ENCODE data around the gene ISYNA1.
A peak's percentile ranks its signal among the peaks of the same experiment; 100 is the strongest.

ISYNA1 gene

DNA sequence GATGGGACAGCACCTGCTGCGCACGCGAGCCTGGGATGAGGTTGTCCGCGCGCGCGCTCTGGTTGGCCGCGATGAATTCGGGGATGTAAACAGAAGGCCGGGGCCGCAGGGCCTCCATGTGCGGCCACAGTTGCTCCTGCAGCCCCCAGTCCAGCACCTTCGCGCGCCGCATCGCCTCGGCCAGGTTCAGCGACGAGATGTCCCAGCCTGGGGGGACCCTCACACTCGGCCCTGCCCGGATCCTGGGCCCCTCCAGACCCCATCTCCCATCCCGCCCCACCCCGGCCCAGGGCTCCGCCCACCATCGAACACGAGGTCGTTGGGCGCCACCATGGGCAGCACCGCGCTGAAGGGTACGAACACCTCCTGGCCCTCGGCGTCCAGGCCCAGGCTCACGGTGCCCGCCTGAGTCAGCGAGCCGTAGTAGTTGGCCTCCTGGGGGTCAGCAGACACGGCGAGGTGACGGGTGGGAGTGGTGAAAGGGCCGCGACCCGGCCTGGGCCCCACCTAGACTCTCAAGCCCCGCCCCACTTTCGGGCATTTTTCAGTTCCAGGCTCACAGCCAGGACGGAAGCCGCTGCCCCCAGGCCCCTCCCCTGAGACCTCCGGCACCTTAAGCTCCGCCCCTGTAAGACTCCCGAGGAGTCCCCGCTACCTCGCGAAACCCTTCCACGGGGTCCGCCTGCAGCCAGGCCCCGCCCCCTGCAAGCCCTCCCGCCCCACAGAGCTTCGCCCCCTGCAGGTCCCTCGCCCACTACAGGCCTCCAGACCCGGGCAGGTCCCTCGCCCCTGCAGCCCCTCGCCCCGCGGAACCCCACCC, 1.1 kb downstream of the ISYNA1 start:
- peak overlapping the region; percentile 54 for H3K4me3 ChIP-seq (ENCODE audit: control insufficient read depth, low read depth, low read length)
- no peak for DNase-seq (ENCODE audit: low read depth)
- TF ChIP-seq CTCF (IDR thresholded peaks at IDR 0.05; ENCODE audit: control insufficient read depth, insufficient read depth, low read depth, low read length, missing control alignments), result no peak

DNA sequence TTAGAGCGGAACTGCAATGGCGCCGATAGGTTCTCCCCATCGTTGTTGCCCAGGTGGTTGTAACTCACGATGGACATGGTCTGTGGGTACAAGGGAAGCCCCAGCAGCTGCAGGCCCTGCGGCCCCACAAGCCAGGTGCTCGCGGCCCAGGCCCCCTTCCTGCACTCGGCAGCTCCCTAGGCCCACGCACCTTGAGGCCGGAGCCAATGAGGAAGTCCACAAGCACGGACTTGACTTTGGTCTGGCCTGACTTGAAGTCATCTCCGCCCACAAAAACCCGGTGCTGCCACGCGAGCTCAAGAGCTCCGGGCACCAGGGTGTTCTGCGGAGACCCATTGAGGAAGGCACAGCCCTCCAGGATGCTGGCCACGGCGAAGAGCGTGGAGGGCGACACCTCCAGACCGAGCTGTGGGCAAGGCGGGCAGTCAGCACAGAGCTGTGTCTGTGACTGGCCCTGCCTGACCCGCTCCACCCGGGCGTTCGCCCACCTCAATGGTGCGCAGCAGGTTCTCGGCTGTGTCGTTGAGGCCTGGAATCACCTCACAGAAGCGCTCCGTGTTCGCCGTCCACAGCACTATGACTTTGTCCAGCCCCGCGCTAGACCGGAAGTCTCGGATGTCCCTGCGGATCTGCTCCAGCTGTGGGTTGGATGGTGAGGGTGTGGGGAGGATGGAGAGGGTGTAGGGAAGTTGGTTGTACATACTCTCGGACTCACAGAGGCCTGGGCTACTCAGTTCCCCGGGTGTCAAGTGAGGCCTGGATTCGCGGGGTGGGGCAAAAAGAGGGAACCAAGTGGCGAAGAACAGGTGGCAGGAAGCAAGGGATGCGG, 1.9 kb downstream of the ISYNA1 start:
- no peak for DNase-seq (ENCODE audit: low read depth)
- no peak overlapping the region for H3K4me3 ChIP-seq (ENCODE audit: control insufficient read depth, low read depth, low read length)
- no peak for TF ChIP-seq CTCF (IDR thresholded peaks at IDR 0.05; ENCODE audit: control insufficient read depth, insufficient read depth, low read depth, low read length, missing control alignments)

DNA sequence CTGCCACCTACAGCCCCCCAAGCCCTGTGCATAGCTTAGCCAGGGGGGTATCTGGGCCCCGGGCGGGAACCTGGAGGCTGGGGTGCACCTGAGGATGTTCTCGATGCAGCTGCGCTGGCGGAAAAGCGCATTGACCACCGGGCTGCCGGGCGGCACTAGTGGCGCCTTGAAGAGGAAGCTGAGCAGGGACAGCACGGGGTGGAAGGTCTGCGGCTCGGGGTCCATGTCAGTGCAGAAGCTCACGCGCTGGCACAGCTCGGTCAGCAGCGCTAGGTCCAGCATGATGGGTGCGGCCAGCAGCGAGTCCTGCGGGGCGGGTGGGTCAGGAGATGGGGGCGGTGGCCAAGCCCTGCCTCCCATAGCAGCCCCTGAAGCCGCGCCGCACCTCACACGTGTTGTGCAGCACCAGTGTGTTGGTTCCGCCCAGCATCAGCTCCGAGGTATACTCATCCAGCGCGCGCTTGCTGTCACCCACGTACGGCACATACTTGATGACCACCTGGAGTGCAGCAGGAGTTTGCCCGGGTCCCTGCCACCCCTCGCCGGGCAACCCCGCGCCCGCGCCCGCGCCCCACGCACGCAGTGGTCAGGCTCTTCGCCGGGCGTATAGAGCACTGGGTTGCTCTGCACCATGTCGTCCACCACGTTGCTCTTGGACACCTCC, 2.6 kb downstream of the ISYNA1 start:
- TF ChIP-seq CTCF (IDR thresholded peaks at IDR 0.05; ENCODE audit: control insufficient read depth, insufficient read depth, low read depth, low read length, missing control alignments), result no peak
- H3K4me3 ChIP-seq (ENCODE audit: control insufficient read depth, low read depth, low read length), result no peak overlapping the region
- no peak for DNase-seq (ENCODE audit: low read depth)

DNA sequence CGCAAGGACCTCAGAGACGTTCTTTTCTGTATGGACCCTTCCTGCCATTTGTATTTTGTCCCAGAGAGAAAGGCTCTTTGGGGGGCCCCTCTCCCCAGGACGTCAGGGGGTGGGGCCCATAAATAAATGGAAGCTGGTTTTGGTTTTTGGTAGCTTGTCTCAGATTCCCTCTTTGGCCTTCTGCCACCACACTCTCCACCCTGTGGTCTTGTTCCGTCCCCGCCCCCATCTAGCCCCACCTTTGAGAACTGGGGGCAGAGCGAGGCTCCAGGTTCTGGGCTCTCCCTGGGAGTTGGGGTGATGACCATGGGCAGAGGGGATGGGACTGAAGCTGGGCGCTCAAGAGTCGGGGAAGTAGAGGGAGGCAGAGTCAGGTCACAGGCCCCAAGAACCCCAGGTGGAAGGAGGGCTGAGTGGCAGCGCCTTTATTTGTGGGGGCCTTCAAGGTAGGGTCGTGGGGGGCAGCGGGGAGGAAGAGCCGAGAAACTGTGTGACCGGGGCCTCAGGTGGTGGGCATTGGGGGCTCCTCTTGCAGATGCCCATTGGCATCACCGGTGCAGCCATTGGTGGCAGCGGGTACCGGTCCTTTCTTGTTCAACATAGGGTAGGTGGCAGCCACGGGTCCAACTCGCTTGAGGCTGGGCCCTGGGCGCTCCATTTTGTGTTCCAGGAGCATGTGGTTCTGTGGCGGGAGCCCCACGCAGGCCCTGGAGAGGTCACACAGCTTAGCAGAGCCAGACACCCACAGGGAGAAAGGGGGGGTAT, 3.3 kb downstream of the ISYNA1 start:
- no peak for TF ChIP-seq CTCF (IDR thresholded peaks at IDR 0.05; ENCODE audit: control insufficient read depth, insufficient read depth, low read depth, low read length, missing control alignments)
- no peak for DNase-seq (ENCODE audit: low read depth)
- H3K4me3 ChIP-seq (ENCODE audit: control insufficient read depth, low read depth, low read length), result no peak overlapping the region

GRCh38 chr19:18433735-18434398, 4.1 kb downstream of the ISYNA1 start:
- no peak for TF ChIP-seq CTCF (IDR thresholded peaks at IDR 0.05; ENCODE audit: control insufficient read depth, insufficient read depth, low read depth, low read length, missing control alignments)
- no peak for DNase-seq (ENCODE audit: low read depth)

More at GRCh38 chr19:18433735-18434398, 4.1 kb downstream of the ISYNA1 start:
- peak overlapping the region; percentile 37 for H3K4me3 ChIP-seq (ENCODE audit: control insufficient read depth, low read depth, low read length)
